PFSK-1 (cell line): ENCODE data around the gene ACTR8.

ENCODE experiments used
- FOXP2 ChIP-seq: optimal IDR thresholded peaks from 2 replicates; pipeline ENCODE3; 2011; ENCODE audit warnings: borderline replicate concordance, control low read depth, inconsistent platforms; ENCODE audit not compliant: insufficient read depth; ENCODE audit errors: extremely low read length, extremely low read depth
- POLR2AphosphoS5 ChIP-seq: IDR thresholded peaks from 2 replicates; pipeline ENCODE4 v1.6.1; 2012; ENCODE audit warnings: low read depth, mild to moderate bottlenecking, control low read depth, low read length, moderate library complexity
- REST ChIP-seq, 2 experiments: IDR thresholded peaks; 2 replicates each; pipeline versions ENCODE4 v1.6.1 to v1.8.0; 2011 to 2012; ENCODE audit warnings: low read depth in 2 of 2, low read length in 2 of 2, control low read depth in 1 of 2, inconsistent platforms in 1 of 2, mild to moderate bottlenecking in 1 of 2, moderate library complexity in 1 of 2; ENCODE audit not compliant: insufficient read depth in 1 of 2
- SIN3A ChIP-seq: IDR thresholded peaks from 2 replicates; pipeline ENCODE4 v1.6.1; 2012; ENCODE audit warnings: mild to moderate bottlenecking, low read length, moderate library complexity, borderline replicate concordance; ENCODE audit not compliant: insufficient read depth
- TAF1 ChIP-seq: IDR thresholded peaks from 2 replicates; pipeline ENCODE4 v1.6.1; 2012; ENCODE audit warnings: low read length, control low read depth, borderline replicate concordance; ENCODE audit not compliant: insufficient read depth

ACTR8 gene

DNA sequence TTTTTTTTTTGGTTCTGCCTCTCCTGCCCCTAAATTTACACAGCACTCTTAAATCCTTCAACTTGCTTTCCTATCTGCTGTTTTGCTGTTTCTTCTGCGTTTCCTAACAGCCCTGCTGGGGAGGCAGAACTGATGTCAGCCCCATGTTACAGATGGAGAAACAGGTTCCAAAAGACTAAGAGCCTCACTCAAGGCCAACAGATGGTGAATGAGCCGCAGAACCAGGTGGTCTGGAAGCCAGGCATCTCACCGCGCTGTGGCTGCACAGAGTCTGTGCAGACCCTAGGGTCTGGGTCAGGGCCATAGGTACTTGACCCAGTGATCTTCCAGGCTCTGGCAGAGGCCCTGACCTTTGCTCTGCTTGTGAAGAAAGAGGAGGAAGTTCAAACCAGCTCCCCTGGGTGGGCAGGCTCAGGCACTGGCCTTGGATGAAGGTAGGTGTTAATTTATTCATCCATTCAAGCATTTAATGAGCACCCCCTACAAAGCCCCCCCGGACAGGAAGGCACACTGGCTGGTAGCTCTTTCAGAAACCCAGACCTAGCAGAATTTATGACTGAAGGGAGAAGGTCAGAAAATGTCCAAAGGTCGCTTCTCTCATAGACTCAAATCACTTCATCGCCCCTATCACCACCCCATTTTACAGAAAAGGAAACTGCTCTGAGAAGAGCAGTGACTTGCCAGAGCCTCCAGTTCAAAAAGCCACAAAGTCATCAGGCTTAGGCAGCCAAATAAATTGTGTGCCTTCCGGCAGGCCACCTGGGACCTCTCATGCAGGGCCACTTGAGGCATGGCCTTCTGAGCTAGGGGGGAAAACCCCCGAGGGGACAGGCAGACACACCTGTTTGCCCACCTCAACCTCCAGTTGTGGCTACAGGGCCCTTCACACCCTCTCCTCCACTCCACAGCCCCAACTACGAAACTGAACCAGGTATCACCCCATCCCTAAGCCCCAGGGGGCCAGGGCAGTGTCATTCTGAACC lies 38.5 kb downstream of the ACTR8 start:
- TF ChIP-seq REST (IDR thresholded peaks at IDR 0.05; ENCODE audit: insufficient read depth in 1 of 2, low read depth in 2 of 2, low read length in 2 of 2) (no peak), SIN3A (no peak), FOXP2 (no peak), TAF1 (no peak), POLR2AphosphoS5 (no peak)

GRCh38 chr3:53842436-53843194 lies 39.3 kb downstream of the ACTR8 start:
- TF ChIP-seq TAF1, result no peak
- TF ChIP-seq SIN3A, result no peak
- TF ChIP-seq POLR2AphosphoS5, result no peak
- TF ChIP-seq REST (IDR thresholded peaks at IDR 0.05; ENCODE audit: insufficient read depth in 1 of 2, low read depth in 2 of 2, low read length in 2 of 2), result no peak
- TF ChIP-seq FOXP2, result no peak

DNA sequence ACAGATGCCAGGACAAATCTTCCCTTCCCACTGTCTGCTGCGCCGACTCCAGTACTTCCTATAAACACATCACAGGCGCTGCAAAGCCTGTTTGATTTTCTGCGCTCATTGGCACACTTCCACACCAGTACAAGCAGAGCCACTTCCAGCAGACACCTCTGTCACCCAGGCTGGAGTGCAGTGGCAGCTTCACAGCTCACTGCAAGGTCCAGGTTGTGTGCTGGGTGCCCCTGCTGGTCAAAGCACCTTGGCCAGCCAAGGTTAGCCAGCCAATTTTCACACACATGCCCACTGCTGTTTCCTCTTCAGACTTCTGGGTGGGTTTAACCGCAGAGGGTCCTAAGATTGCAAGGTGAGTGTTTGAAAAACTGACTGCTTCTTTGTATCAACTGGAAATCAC lies 40.7 kb downstream of the ACTR8 start:
- TF ChIP-seq TAF1, result no peak
- TF ChIP-seq POLR2AphosphoS5, result no peak
- TF ChIP-seq FOXP2, result no peak
- no peak for TF ChIP-seq SIN3A
- TF ChIP-seq REST (IDR thresholded peaks at IDR 0.05; ENCODE audit: insufficient read depth in 1 of 2, low read depth in 2 of 2, low read length in 2 of 2), result no peak

DNA sequence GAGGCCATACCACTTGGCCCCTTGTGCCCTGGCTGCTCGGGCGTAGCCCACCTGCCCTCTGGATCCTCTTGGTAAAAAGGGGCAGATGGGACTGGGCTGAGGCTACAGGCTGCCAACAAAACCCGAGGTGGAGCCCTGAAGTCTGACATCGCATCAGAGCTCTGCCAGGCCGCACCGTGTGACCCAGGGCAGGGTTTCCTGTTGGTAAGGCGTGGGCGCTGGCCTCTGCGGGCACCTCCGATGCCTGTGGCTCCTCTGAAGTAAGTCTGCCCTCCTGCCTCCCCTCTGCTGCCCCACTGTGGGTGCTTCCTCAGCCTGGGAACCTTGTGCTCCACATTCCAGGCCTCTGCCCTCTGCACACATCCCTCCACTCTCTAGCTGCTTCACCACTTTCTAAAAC lies 44.6 kb downstream of the ACTR8 start:
- TF ChIP-seq REST (IDR thresholded peaks at IDR 0.05; ENCODE audit: insufficient read depth in 1 of 2, low read depth in 2 of 2, low read length in 2 of 2) (no peak), SIN3A (no peak), FOXP2 (no peak)
